Measurements from ENCODE around the gene POFUT1. TPM values are rescaled to one million over a fixed set of nuclear protein-coding genes. Genes with fewer than 3 reads are reported as not detected.

Gene POFUT1
- total and polyA plus RNA-seq, 2 of the 8 experiments (the other 6 are each of a cell fraction or from before 2014, with no cell fraction given): 19.4 to 24.4 TPM

- CTCF ChIA-PET (ENCODE audit: partially characterized antibody): interaction anchor here (1.0 to 1.4 kb wide), 3 partner anchors 22 to 493 kb away, joined by 3 to 4 read pairs (median 4); no protein-coding TSS in a partner anchor
- Histone ChIP-seq H3K23ac (ENCODE audit: insufficient read length) (no peak overlapping the region), H4K91ac (replicated peaks; ENCODE audit: insufficient read length, low read length) (no peak overlapping the region), H2BK12ac (ENCODE audit: low read depth, low read length) (no peak overlapping the region), H3K27me3 (replicated peaks in 1 of 4; ENCODE audit: control insufficient read depth in 3 of 4, extremely low read depth in 1 of 4, insufficient read depth in 3 of 4, low read length in 3 of 4) (no peaks in the 10 kb centered on the region), H2BK15ac (ENCODE audit: low read length) (no peak overlapping the region), H3K27ac (ENCODE audit: low read depth, low read length) (no peak overlapping the region), H3K79me1 (ENCODE audit: low read depth, low read length) (no peaks in the 10 kb centered on the region), H2BK5ac (ENCODE audit: low read depth, low read length) (no peak overlapping the region), H3K79me2 (ENCODE audit: control insufficient read depth in 1 of 2, insufficient read depth in 2 of 2, low read length in 2 of 2) (no peaks in the 10 kb centered on the region), H4K8ac (ENCODE audit: extremely low read depth, insufficient read depth, low read length) (no peak overlapping the region), H3K4me3 (ENCODE audit: extremely low read depth in 1 of 4, insufficient read depth in 2 of 4, low read depth in 3 of 4, low read length in 4 of 4) (no peak overlapping the region), H2BK20ac (ENCODE audit: low read length) (no peak overlapping the region), H3K56ac (replicated peaks; ENCODE audit: insufficient read length, low read depth, low read length) (no peak overlapping the region), H4K5ac (ENCODE audit: insufficient read length, low read depth, low read length) (no peak overlapping the region), H2AK5ac (ENCODE audit: low read depth, low read length) (no peak overlapping the region), H2AFZ (ENCODE audit: low read length) (no peak overlapping the region), H3K36me3 (ENCODE audit: control insufficient read depth in 2 of 4, insufficient read depth in 4 of 4, low read length in 3 of 4) (peaks cover 25 to 51% (median 48%) of the 10 kb centered on the region in 4 experiments; a peak in 7 of 8 replicates), H3K4ac (replicated peaks; ENCODE audit: insufficient read length, low read depth, low read length) (no peak overlapping the region), H3K18ac (ENCODE audit: extremely low read depth, low read length) (no peak overlapping the region), H3K4me1 (replicated peaks in 1 of 4; ENCODE audit: control insufficient read depth in 3 of 4, insufficient read depth in 4 of 4, low read length in 3 of 4) (peaks cover 0 to 2% (median 0%) of the 10 kb centered on the region in 4 experiments; a peak in 2 of 7 replicates), H3K23me2 (ENCODE audit: low read depth, low read length) (no peaks in the 10 kb centered on the region), H3K14ac (ENCODE audit: insufficient read length) (no peak overlapping the region), H3K9me3 (ENCODE audit: insufficient read depth in 2 of 2, low read depth in 1 of 2, low read length in 1 of 2) (no peaks in the 10 kb centered on the region), H4K20me1 (replicated peaks in 1 of 2; ENCODE audit: control insufficient read depth in 1 of 2, insufficient read depth in 2 of 2, low read length in 2 of 2) (peaks cover 3 to 5% of the 10 kb centered on the region in 2 experiments), H3K4me2 (ENCODE audit: insufficient read depth in 1 of 2, low read depth in 2 of 2, low read length in 2 of 2) (no peak overlapping the region), H3K9ac (replicated peaks in 1 of 4; ENCODE audit: extremely low read depth in 1 of 4, low read depth in 3 of 4, low read length in 3 of 4) (no peak overlapping the region), H2BK120ac (replicated peaks; ENCODE audit: low read depth, low read length) (no peak overlapping the region)
- WGBS, 2 experiments (ENCODE audit: extremely low coverage in 1 of 2, insufficient coverage in 1 of 2, insufficient read length in 1 of 2, insufficient replicate concordance in 2 of 2, low coverage in 1 of 2, low lambda C conversion rate in 2 of 2, missing lambda C conversion rate in 1 of 2): 91% methylated on average over 4 of the region's 4 CpGs; no CpG with 5 or more reads in 1 of the 2 experiments
- no peak for DNase-seq (ENCODE audit: low read depth in 1 of 2, low spot score in 2 of 2)
- POLR2A ChIA-PET (ENCODE audit: partially characterized antibody): no interaction called here
- no peak for FAIRE-seq
- no peak for TF ChIP-seq EP300 (IDR thresholded peaks at IDR 0.05; ENCODE audit: borderline replicate concordance in 1 of 2, low read depth in 2 of 2, low read length in 2 of 2)
- TF ChIP-seq SRF (IDR thresholded peaks at IDR 0.05; ENCODE audit: low read depth, low read length): no peak
- TF ChIP-seq, protein P1, sequence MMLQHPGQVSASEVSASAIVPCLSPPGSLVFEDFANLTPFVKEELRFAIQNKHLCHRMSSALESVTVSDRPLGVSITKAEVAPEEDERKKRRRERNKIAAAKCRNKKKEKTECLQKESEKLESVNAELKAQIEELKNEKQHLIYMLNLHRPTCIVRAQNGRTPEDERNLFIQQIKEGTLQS (IDR thresholded peaks at IDR 0.05; ENCODE audit: insufficient read depth, low read depth, low read length): no peak
- TF ChIP-seq RFX5 (IDR thresholded peaks at IDR 0.05; ENCODE audit: borderline replicate concordance, low read depth, low read length): no peak
- no peak for TF ChIP-seq POLR2AphosphoS5 (IDR thresholded peaks at IDR 0.05; ENCODE audit: low read depth, low read length)
These were observed 48.6 kb upstream of the POFUT1 start for GRCh38 chr20:32158943-32159660.
